SK-N-SH (cell line): ENCODE results near the gene BTLA. TPM values are rescaled to one million over a fixed set of nuclear protein-coding genes. Genes with fewer than 3 reads are reported as not detected.
"Not testable (repeated sequence)": the region's sequence is repeated elsewhere in the genome, so short reads cannot be mapped to it uniquely, and the experiment has no call there.

Source experiments
- CTCF ChIA-PET: fragments of 300-600, 350-600 bp; formaldehyde crosslinking; extraction: SDS; loops from one replicate; lab custom pipeline; 2021; lab: Yijun Ruan, JAX
- POLR2A ChIA-PET: fragments of 350-600 bp; sonication (Branson Sonifier 250); formaldehyde crosslinking; extraction: SDS; loops from one replicate; lab custom pipeline; 2020; ENCODE audit warnings: antibody characterized with exemption, inconsistent platforms; lab: Yijun Ruan, JAX
- DNase-seq: peaks from one replicate; pipeline ENCODE4 v3.0.0; 2012
- H2AFZ ChIP-seq: fragments of 200-600 bp; sonication (generic); 2 replicates; pipeline ENCODE4 v1.8.1; 2016; ENCODE audit warnings: antibody characterized with exemption, mild to moderate bottlenecking, low read depth
- H3F3A ChIP-seq: fragments of 200-600 bp; sonication (generic); replicated peaks from 2 replicates; pipeline ENCODE3; 2016; ENCODE audit warnings: antibody characterized with exemption, mild to moderate bottlenecking; ENCODE audit not compliant: insufficient read depth
- H3K27ac ChIP-seq, 2 experiments: fragments of 200-500 bp in 1 of 2; fragments of 200-600 bp in 1 of 2; sonication (Bioruptor generic) in 1 of 2; sonication (generic), shearing (Covaris generic) in 1 of 2; 2 replicates each; pipeline versions ENCODE4 v1.5.1 to v1.6.1; 2014 to 2016; ENCODE audit warnings: low read depth in 2 of 2, inconsistent platforms in 1 of 2, low read length in 1 of 2, mild to moderate bottlenecking in 1 of 2, mixed read lengths in 1 of 2
- H3K27me3 ChIP-seq: fragments of 200-600 bp; sonication (generic), shearing (Covaris generic); 2 replicates; pipeline ENCODE4 v1.6.1; 2016; ENCODE audit warnings: mixed run types; ENCODE audit not compliant: insufficient read depth
- H3K36me3 ChIP-seq, 2 experiments: fragments of 200-500 bp in 1 of 2; fragments of 200-600 bp in 1 of 2; sonication (Bioruptor generic) in 1 of 2; sonication (generic) in 1 of 2; replicated peaks in 1 of 2; 2 replicates each; pipeline versions ENCODE3 to v1.5.1; 2014 to 2016; ENCODE audit warnings: low read length in 1 of 2, mild to moderate bottlenecking in 1 of 2; ENCODE audit not compliant: insufficient read depth in 2 of 2, control insufficient read depth in 1 of 2
- H3K4me1 ChIP-seq, 2 experiments: fragments of 200-500 bp in 1 of 2; fragments of 200-600 bp in 1 of 2; sonication (Bioruptor generic) in 1 of 2; sonication (generic), shearing (Covaris generic) in 1 of 2; 2 replicates each; pipeline versions ENCODE4 v1.5.1 to v1.6.1; 2014 to 2016; ENCODE audit warnings: low read depth in 1 of 2, low read length in 1 of 2, mixed run types in 1 of 2; ENCODE audit not compliant: insufficient read depth in 2 of 2, control insufficient read depth in 1 of 2
- H3K4me2 ChIP-seq: fragments of 200-600 bp; sonication (generic), shearing (Covaris generic); 2 replicates; pipeline ENCODE4 v1.6.1; 2017; ENCODE audit warnings: mixed run types
- H3K4me3 ChIP-seq, 2 experiments: fragments of 200-500 bp in 1 of 2; fragments of 200-600 bp in 1 of 2; sonication (Bioruptor generic) in 1 of 2; sonication (generic), shearing (Covaris generic) in 1 of 2; 2 replicates each; pipeline versions ENCODE4 v1.5.1 to v1.8.1; 2014 to 2016; ENCODE audit warnings: low read depth in 2 of 2, inconsistent platforms in 1 of 2, low read length in 1 of 2, mild to moderate bottlenecking in 1 of 2, mixed read lengths in 1 of 2, moderate library complexity in 1 of 2
- H3K79me2 ChIP-seq: fragments of 200-600 bp; sonication (generic); 2 replicates; pipeline ENCODE4 v1.8.1; 2017; ENCODE audit warnings: mild to moderate bottlenecking; ENCODE audit not compliant: insufficient read depth
- H3K9ac ChIP-seq: fragments of 200-600 bp; sonication (generic); 2 replicates; pipeline ENCODE4 v1.6.1; 2017; ENCODE audit warnings: mixed run types
- H3K9me2 ChIP-seq: fragments of 200-600 bp; sonication (generic); 2 replicates; pipeline ENCODE4 v1.6.1; 2017; ENCODE audit warnings: mixed run types
- H3K9me3 ChIP-seq: fragments of 200-600 bp; sonication (generic); 2 replicates; pipeline ENCODE4 v1.6.1; 2017; ENCODE audit warnings: mixed run types, mild to moderate bottlenecking, moderate library complexity
- H4K20me1 ChIP-seq: fragments of 200-600 bp; sonication (generic); 2 replicates; pipeline ENCODE4 v1.6.1; 2017; ENCODE audit warnings: mild to moderate bottlenecking, mixed run types; ENCODE audit not compliant: insufficient read depth
- CTCF ChIP-seq: fragments of 200-600 bp; sonication (generic); IDR thresholded peaks from 2 replicates; pipeline ENCODE4 v1.6.1; 2017; ENCODE audit warnings: antibody characterized with exemption, mild to moderate bottlenecking, moderate library complexity
- ELF1 ChIP-seq: IDR thresholded peaks from 2 replicates; pipeline ENCODE4 v1.4.0; 2012
- EP300 ChIP-seq, 2 experiments: IDR thresholded peaks; 2 replicates each; pipeline versions ENCODE4 v1.4.0 to v1.6.1; 2012; ENCODE audit warnings: borderline replicate concordance in 1 of 2, low read depth in 1 of 2, low read length in 1 of 2
- EZH2phosphoT487 ChIP-seq: fragments of 200-600 bp; sonication (generic); IDR thresholded peaks from 2 replicates; pipeline ENCODE4 v1.6.1; 2017; ENCODE audit warnings: low read depth, mixed run types, mild to moderate bottlenecking, antibody characterized with exemption, moderate library complexity, borderline replicate concordance
- FOSL2 ChIP-seq: IDR thresholded peaks from 2 replicates; pipeline ENCODE4 v1.4.0; 2012; ENCODE audit warnings: low read depth, mild to moderate bottlenecking, moderate library complexity, borderline replicate concordance
- FOXJ3 ChIP-seq: sonication (generic); formaldehyde crosslinking; IDR thresholded peaks from 2 replicates; pipeline ENCODE4 v1.5.1; 2020; ENCODE audit warnings: mild to moderate bottlenecking, missing genetic modification reagents
- GABPA ChIP-seq: IDR thresholded peaks from 2 replicates; pipeline ENCODE4 v1.4.0; 2012; ENCODE audit warnings: low read depth, mild to moderate bottlenecking
- MAX ChIP-seq: IDR thresholded peaks from 2 replicates; pipeline ENCODE4 v1.4.0; 2012; ENCODE audit warnings: low read depth
- MEF2A ChIP-seq: IDR thresholded peaks from 2 replicates; pipeline ENCODE4 v1.4.0; 2012; ENCODE audit warnings: low read depth, borderline replicate concordance
- MXI1 ChIP-seq: IDR thresholded peaks from 2 replicates; pipeline ENCODE4 v1.6.1; 2012; ENCODE audit warnings: mild to moderate bottlenecking, low read depth, low read length, improper control_type of control experiment
- NFIC ChIP-seq: IDR thresholded peaks from 2 replicates; pipeline ENCODE4 v1.4.0; 2012; ENCODE audit warnings: borderline replicate concordance
- NRF1 ChIP-seq: IDR thresholded peaks from 2 replicates; pipeline ENCODE4 v1.6.1; 2012; ENCODE audit warnings: low read depth, mild to moderate bottlenecking, low read length
- PBX3 ChIP-seq: IDR thresholded peaks from 2 replicates; pipeline ENCODE4; 2012
- RAD21 ChIP-seq: IDR thresholded peaks from 2 replicates; pipeline ENCODE4 v1.6.1; 2012; ENCODE audit warnings: mild to moderate bottlenecking, low read length
- RCOR1 ChIP-seq: fragments of 150-350 bp; IDR thresholded peaks from 2 replicates; pipeline ENCODE4 v1.6.1; 2017; ENCODE audit warnings: antibody characterized with exemption, low read length
- REST ChIP-seq: IDR thresholded peaks from 2 replicates; pipeline ENCODE4 v1.6.1; 2012; ENCODE audit warnings: mild to moderate bottlenecking, low read depth, low read length, moderate library complexity
- RFX5 ChIP-seq: IDR thresholded peaks from 2 replicates; pipeline ENCODE4 v1.6.1; 2012; ENCODE audit warnings: mild to moderate bottlenecking, improper control_type of control experiment, low read length
- TAF1 ChIP-seq: IDR thresholded peaks from 2 replicates; pipeline ENCODE4 v1.6.1; 2012; ENCODE audit warnings: low read depth, mild to moderate bottlenecking, low read length, moderate library complexity, borderline replicate concordance
- YY1 ChIP-seq: IDR thresholded peaks from 2 replicates; pipeline ENCODE4 v1.4.0; 2012; ENCODE audit warnings: low read depth, mild to moderate bottlenecking
- ZBTB33 ChIP-seq: IDR thresholded peaks from 2 replicates; pipeline ENCODE4 v1.4.0; 2012; ENCODE audit warnings: low read depth, borderline replicate concordance
- WGBS: methylation state at CpG from one replicate; pipeline ENCODE4 v1.1.6; 2017; ENCODE audit warnings: low lambda C conversion rate; 5-methylcytosine and 5-hydroxymethylcytosine counted together
- polyA plus RNA-seq, 3 experiments: library from polyadenylated mRNA; depleted of rRNA; stranded (reverse); fragments of >200 nt; gene quantifications; 2 replicates each; pipeline ENCODE4 v1.2.3, GENCODE V29; 2012

The BTLA gene
- polyA plus RNA-seq, 1 of the 3 experiments (the other 2 are of a cell fraction): not detected

- no peaks in the 10 kb centered on the region for H3K27me3 ChIP-seq
- 0 out of 2 replicates have a peak overlapping the region, but pooled peaks have one; percentile 45 for H2AFZ ChIP-seq
- 89% methylated on average over 5 of the region's 5 CpGs for WGBS
- no peaks in the 10 kb centered on the region for H3K9me2 ChIP-seq
- no peak for TF ChIP-seq ZBTB33
- no peak for TF ChIP-seq EP300 (IDR thresholded peaks at IDR 0.05; ENCODE audit: borderline replicate concordance in 1 of 2, low read depth in 1 of 2, low read length in 1 of 2)
- no peak for TF ChIP-seq YY1
- no peak for TF ChIP-seq FOSL2
- TF ChIP-seq NRF1: no peak
- TF ChIP-seq CTCF: no peak
- TF ChIP-seq MXI1: no peak
- TF ChIP-seq EZH2phosphoT487: no peak
- no peak for TF ChIP-seq ELF1
- no peak for TF ChIP-seq MAX
- TF ChIP-seq PBX3: no peak
- no peak for TF ChIP-seq RCOR1
- no peak for TF ChIP-seq FOXJ3 (CRISPR knock-in tag)
- TF ChIP-seq REST: no peak
- TF ChIP-seq GABPA: no peak
- no peak for TF ChIP-seq RAD21
- TF ChIP-seq TAF1: no peak
- TF ChIP-seq RFX5: no peak
- no peak for TF ChIP-seq MEF2A
- TF ChIP-seq NFIC: no peak
- H3K4me3 ChIP-seq: no peak overlapping the region
- H3K79me2 ChIP-seq: no peaks in the 10 kb centered on the region
- H3K4me2 ChIP-seq: no peak overlapping the region
- H3K9me3 ChIP-seq: no peaks in the 10 kb centered on the region
- CTCF ChIA-PET: no interaction called here
- H3K27ac ChIP-seq: no peak overlapping the region
- no peak overlapping the region for H3K9ac ChIP-seq
- H3F3A ChIP-seq: no peaks in the 10 kb centered on the region
- H3K36me3 ChIP-seq: no peaks in the 10 kb centered on the region
- POLR2A ChIA-PET: no interaction called here
- H3K4me1 ChIP-seq: no peaks in the 10 kb centered on the region
- no peaks in the 10 kb centered on the region for H4K20me1 ChIP-seq
- DNase-seq: no peak
Measured at GRCh38 chr3:112463250-112463649, 36.0 kb downstream of the BTLA start.

- 96% methylated on average over 2 of the region's 2 CpGs for WGBS
- H4K20me1 ChIP-seq, H3K4me1 ChIP-seq, H3K4me3 ChIP-seq, H3K27me3 ChIP-seq, POLR2A ChIA-PET, H3K9ac ChIP-seq, H3K27ac ChIP-seq, H3K79me2 ChIP-seq, H3K9me3 ChIP-seq, H2AFZ ChIP-seq, H3K36me3 ChIP-seq, H3F3A ChIP-seq, DNase-seq, CTCF ChIA-PET, H3K9me2 ChIP-seq, H3K4me2 ChIP-seq: not testable (repeated sequence)
Measured at GRCh38 chr3:112461787-112462186, 37.5 kb downstream of the BTLA start.
